ENCODE measurements around the gene RNF166.

RNF166 gene

DNA sequence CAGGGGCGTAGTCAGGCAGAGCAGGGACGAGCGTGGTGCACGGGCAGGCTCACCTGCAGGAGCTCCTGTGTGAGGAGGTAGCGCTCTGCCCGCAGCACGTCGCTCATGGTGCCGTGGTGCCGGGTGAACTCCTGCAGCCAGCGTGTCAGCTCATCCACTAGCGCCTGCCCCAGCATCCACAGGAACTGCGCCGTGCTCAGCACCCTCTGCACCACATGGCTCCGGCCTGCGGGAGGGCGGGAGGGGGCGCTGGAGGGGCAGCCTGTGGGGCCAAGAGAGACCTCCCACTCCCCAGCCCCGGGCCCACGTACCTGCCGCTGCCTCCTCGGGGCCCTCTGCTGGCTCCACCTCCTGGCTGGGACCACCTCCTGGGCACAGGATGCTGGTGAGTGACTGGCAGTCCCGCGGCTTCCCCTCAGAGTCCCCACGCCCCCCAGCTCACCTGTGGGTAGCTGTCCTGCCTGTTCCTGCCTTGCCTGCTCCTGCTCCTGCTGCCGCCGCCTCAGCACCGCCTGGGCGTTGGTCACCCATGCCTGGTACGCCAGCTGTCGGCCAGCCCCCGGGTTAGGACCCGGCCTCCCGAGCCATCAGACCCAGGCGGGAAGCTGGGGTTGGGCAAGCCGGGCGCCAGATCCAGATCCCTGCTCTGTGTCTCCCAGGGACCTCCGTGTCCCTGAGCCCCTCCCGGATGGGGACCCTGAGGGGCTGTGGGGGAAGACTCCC, 16.7 kb upstream of the RNF166 start:
- DNase-seq (ENCODE audit: extremely low spot score) = no peak
- TF ChIP-seq FOXK2 (IDR thresholded peaks at IDR 0.05) = no peak
- TF ChIP-seq SP1 (IDR thresholded peaks at IDR 0.05) = no peak
- no peak for TF ChIP-seq FOXM1 (IDR thresholded peaks at IDR 0.05; ENCODE audit: borderline replicate concordance)
- ChIA-PET CTCF (no interaction called here), POLR2A (no interaction called here)

DNA sequence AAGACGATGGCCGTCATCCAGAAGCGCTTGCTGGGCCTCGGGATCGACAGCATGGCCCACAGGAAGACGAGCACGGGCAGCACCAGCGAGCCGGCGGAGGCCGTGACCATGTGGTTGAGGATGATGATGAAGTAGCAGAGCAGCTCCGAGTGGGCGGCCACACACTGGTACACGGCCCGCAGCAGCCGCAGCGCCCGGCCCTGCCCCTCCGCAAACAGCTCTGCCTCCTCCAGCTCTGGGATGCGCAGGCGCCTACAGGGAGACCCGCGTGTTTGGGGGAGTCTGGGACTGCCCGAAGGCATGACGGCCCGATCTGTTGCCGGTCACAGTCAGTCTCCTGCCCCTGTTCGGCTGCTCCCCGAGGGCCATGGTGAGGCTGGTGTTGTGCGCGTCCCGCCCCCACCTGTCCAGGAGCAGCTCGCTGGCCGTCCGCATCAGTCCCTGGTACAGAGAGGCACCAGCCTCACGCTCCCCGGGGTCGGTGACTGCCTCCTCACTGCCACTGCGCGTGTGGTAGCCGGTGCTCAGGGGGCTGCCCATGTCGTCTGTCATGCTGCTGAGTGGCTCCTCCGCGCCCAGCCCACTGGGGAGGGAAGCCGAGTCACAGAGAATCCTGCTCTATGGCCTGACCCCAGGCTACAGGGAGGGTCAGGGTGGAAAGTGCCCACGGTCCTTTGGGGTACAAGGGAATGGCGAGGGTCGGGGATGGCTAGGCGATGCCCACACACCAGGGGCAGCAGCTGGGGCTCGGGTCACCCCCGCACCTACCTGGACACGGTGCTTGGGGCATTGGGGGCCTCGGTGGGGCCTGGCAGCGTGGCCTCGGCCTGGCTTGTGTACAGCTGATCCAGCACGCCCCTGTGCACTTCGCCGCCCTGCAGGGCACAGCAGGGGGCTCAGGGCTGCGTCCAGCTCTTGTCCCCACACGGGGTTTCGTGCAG, 15.9 kb upstream of the RNF166 start:
- no peak for DNase-seq (ENCODE audit: extremely low spot score)
- POLR2A ChIA-PET = no interaction called here
- TF ChIP-seq CTBP1 (IDR thresholded peaks at IDR 0.05; ENCODE audit: borderline replicate concordance) = no peak
- TF ChIP-seq FOXA1 (IDR thresholded peaks at IDR 0.05) = no peak
- TF ChIP-seq NFRKB (IDR thresholded peaks at IDR 0.05) = no peak
- TF ChIP-seq L3MBTL2 (conservative IDR thresholded peaks at IDR 0.05) = no peak
- no peak for TF ChIP-seq SP1 (IDR thresholded peaks at IDR 0.05)
- no peak for TF ChIP-seq ARNT (IDR thresholded peaks at IDR 0.05)
- TF ChIP-seq TARDBP (IDR thresholded peaks at IDR 0.05) = no peak
- no peak for TF ChIP-seq FOXM1 (IDR thresholded peaks at IDR 0.05; ENCODE audit: borderline replicate concordance)
- TF ChIP-seq HDGF (IDR thresholded peaks at IDR 0.05; ENCODE audit: borderline replicate concordance) = no peak
- TF ChIP-seq, protein P1, sequence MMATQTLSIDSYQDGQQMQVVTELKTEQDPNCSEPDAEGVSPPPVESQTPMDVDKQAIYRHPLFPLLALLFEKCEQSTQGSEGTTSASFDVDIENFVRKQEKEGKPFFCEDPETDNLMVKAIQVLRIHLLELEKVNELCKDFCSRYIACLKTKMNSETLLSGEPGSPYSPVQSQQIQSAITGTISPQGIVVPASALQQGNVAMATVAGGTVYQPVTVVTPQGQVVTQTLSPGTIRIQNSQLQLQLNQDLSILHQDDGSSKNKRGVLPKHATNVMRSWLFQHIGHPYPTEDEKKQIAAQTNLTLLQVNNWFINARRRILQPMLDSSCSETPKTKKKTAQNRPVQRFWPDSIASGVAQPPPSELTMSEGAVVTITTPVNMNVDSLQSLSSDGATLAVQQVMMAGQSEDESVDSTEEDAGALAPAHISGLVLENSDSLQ (IDR thresholded peaks at IDR 0.05) = no peak
- TF ChIP-seq ELF4 (IDR thresholded peaks at IDR 0.05) = no peak
- TF ChIP-seq SUZ12 (IDR thresholded peaks at IDR 0.05) = no peak
- TF ChIP-seq FOXK2 (IDR thresholded peaks at IDR 0.05) = no peak
- TF ChIP-seq LEF1 (IDR thresholded peaks at IDR 0.05; ENCODE audit: borderline replicate concordance) = no peak
- no peak for TF ChIP-seq BHLHE40 (IDR thresholded peaks at IDR 0.05; ENCODE audit: borderline replicate concordance)
- TF ChIP-seq ZNF384 (IDR thresholded peaks at IDR 0.05) = no peak
- CTCF ChIA-PET = no interaction called here

DNA sequence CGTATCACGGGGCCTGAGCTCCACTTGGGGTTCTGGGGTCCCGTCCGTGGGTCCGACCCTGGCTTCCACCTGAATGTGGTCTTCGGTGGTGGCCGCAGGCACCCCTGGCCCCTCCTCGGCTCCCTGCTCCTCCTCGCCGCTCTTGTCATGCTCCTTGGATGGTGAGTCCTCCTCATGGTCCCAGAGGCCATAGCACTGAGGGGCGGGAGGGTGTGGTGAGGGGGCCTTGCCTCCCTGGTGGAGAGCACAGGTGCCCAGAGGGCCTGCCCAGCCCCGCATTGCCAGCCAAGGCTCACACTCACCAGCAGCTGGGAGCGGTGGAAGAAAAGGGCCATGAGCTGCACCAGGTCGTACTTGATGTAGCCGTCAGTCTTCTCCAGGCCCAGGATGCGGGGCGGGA, 15.0 kb upstream of the RNF166 start:
- TF ChIP-seq SP1 (IDR thresholded peaks at IDR 0.05) (no peak), NFRKB (IDR thresholded peaks at IDR 0.05) (no peak), FOXK2 (IDR thresholded peaks at IDR 0.05) (no peak), BHLHE40 (IDR thresholded peaks at IDR 0.05; ENCODE audit: borderline replicate concordance) (no peak), ZNF384 (IDR thresholded peaks at IDR 0.05) (no peak), ARNT (IDR thresholded peaks at IDR 0.05) (no peak), FOXA1 (IDR thresholded peaks at IDR 0.05) (no peak)
- POLR2A ChIA-PET = interaction anchor here (0.6 kb wide), 1 partner anchor 281 kb away, joined by 3 read pairs; no protein-coding TSS in a partner anchor
- CTCF ChIA-PET = no interaction called here
- DNase-seq (ENCODE audit: extremely low spot score) = no peak

DNA sequence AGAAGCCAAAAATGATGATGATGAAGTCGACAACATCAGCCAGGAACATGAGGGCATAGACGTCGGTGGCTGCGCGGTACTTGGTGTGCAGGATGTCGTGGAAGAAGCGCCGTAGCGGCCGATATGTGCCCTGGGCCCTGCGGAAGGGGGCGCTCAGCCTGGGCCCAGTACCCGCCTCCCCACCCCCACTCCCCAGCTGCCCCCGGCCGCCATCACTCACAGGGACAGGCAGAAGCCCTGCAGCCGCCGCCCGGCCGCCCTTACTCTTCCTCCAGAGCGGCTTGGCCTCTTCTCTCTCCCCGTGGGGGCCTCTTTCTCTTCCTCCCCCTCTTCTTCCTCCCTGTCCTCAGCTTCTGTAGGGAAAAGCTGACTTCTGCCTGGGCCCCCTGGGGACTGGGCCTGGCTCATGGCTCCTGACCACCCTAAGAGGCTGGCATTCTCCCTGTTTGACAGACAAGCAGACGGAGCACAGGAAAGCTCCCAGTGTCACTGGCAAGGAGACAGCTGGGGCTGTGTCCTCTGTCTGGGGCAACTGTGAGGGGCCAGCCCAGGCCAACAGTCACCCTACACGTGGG, 14.3 kb upstream of the RNF166 start:
- TF ChIP-seq CTBP1 (IDR thresholded peaks at IDR 0.05; ENCODE audit: borderline replicate concordance) (no peak), HDGF (IDR thresholded peaks at IDR 0.05; ENCODE audit: borderline replicate concordance) (no peak), SUZ12 (IDR thresholded peaks at IDR 0.05) (no peak), TARDBP (IDR thresholded peaks at IDR 0.05) (no peak), ZNF384 (IDR thresholded peaks at IDR 0.05) (no peak), FOXA1 (IDR thresholded peaks at IDR 0.05) (no peak), FOXK2 (IDR thresholded peaks at IDR 0.05) (no peak), NFRKB (IDR thresholded peaks at IDR 0.05) (no peak), LEF1 (IDR thresholded peaks at IDR 0.05; ENCODE audit: borderline replicate concordance) (no peak), L3MBTL2 (conservative IDR thresholded peaks at IDR 0.05) (no peak), ARNT (IDR thresholded peaks at IDR 0.05) (no peak), SP1 (IDR thresholded peaks at IDR 0.05) (no peak), BHLHE40 (IDR thresholded peaks at IDR 0.05; ENCODE audit: borderline replicate concordance) (no peak), ELF4 (IDR thresholded peaks at IDR 0.05) (no peak)
- TF ChIP-seq, protein P1 (IDR thresholded peaks at IDR 0.05) = no peak
- CTCF ChIA-PET = no interaction called here
- no peak for DNase-seq (ENCODE audit: extremely low spot score)
- POLR2A ChIA-PET = no interaction called here

DNA sequence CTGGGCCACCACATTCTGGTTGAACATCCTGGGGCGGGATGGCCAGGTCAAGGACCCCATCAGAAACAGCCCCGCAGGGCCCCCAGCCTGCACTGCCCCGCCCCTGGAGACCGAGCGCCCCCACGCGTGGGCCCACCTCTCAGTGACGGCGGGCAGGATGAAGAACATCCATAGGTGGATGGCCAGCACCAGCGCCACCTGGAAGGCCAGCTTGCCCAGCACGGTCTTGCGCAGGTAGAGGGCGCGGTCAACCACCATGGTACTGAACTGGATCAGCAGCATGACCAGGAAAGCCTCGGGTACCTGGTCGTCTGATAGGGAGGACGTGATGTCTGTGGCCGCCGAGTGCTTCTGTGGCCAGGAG, 13.7 kb upstream of the RNF166 start:
- ChIA-PET POLR2A (no interaction called here), CTCF (no interaction called here)
- TF ChIP-seq TARDBP (IDR thresholded peaks at IDR 0.05) = no peak
- no peak for TF ChIP-seq SUZ12 (IDR thresholded peaks at IDR 0.05)
- no peak for TF ChIP-seq NFRKB (IDR thresholded peaks at IDR 0.05)
- no peak for TF ChIP-seq FOXM1 (IDR thresholded peaks at IDR 0.05; ENCODE audit: borderline replicate concordance)
- TF ChIP-seq HDGF (IDR thresholded peaks at IDR 0.05; ENCODE audit: borderline replicate concordance) = no peak
- no peak for TF ChIP-seq BHLHE40 (IDR thresholded peaks at IDR 0.05; ENCODE audit: borderline replicate concordance)
- no peak for TF ChIP-seq SP1 (IDR thresholded peaks at IDR 0.05)
- TF ChIP-seq CTBP1 (IDR thresholded peaks at IDR 0.05; ENCODE audit: borderline replicate concordance) = no peak
- TF ChIP-seq, protein P1 (IDR thresholded peaks at IDR 0.05) = no peak
- DNase-seq (ENCODE audit: extremely low spot score) = no peak
